Astrocyte of the spinal cord (primary cell): ENCODE measurements around the gene DHX15.

ENCODE experiments used
- DNase-seq: peaks from one replicate; pipeline ENCODE4 v3.0.0; 2011; ENCODE audit warnings: low read depth, low spot score
- H3K4me3 ChIP-seq: 2 replicates; pipeline ENCODE4 v1.5.1; 2011; ENCODE audit warnings: low read depth, mild to moderate bottlenecking, low read length, moderate library complexity
- in situ Hi-C: cut with HindIII; loops from 2 replicates; pipeline ENCODE4 v1.10.0; 2017; ENCODE audit warnings: low sequenced_read_pairs
- TF ChIP-seq, protein P1 (sequence below): IDR thresholded peaks from 2 replicates; pipeline ENCODE4 v1.5.1; 2012; ENCODE audit warnings: low read depth, mild to moderate bottlenecking, low read length, inconsistent platforms

DHX15 gene

DNA sequence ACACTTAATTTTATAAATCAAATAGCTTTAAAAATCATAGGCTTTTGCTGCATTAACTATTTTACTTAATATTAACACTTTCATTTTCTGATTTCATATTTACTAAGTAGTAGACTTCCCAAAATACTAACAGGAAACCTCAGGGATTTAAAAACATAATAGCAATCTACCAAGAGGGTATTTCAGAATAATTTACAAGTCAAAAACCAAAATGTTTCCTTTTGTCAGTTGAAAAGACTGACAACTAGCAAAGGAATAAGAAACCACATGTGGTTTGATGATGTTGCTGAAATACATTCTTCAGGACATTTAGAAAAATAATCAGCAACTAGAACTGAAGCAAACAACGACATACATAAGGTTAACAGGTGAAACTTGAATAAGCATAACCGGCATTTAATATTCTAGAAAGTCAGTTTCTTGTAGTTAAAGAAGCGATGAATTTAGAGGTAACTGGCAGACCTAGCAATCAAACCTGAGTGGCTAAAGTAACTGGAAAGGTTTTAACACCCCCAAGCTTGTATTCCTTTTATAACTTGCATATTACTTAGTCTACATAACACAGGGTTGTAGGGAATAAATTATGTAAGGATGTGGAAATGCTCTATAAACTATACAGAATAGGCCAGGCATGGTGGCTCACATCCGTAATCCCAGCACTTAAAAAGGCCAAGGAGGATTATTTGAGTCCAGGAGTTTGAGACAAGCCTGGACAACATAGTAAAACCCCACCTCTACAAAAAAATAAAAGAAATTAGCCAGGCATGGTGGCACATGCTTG is 40.0 kb downstream of the DHX15 start:
- TF ChIP-seq, protein P1, sequence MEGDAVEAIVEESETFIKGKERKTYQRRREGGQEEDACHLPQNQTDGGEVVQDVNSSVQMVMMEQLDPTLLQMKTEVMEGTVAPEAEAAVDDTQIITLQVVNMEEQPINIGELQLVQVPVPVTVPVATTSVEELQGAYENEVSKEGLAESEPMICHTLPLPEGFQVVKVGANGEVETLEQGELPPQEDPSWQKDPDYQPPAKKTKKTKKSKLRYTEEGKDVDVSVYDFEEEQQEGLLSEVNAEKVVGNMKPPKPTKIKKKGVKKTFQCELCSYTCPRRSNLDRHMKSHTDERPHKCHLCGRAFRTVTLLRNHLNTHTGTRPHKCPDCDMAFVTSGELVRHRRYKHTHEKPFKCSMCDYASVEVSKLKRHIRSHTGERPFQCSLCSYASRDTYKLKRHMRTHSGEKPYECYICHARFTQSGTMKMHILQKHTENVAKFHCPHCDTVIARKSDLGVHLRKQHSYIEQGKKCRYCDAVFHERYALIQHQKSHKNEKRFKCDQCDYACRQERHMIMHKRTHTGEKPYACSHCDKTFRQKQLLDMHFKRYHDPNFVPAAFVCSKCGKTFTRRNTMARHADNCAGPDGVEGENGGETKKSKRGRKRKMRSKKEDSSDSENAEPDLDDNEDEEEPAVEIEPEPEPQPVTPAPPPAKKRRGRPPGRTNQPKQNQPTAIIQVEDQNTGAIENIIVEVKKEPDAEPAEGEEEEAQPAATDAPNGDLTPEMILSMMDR, result no peak
- in situ Hi-C loops, result no loop called here
- DNase-seq, result no peak
- no peak overlapping the region for H3K4me3 ChIP-seq

GRCh38 chr4:24537025-24537424 is 47.3 kb downstream of the DHX15 start:
- no peak for DNase-seq
- TF ChIP-seq, protein P1, result no peak
- H3K4me3 ChIP-seq, result no peak overlapping the region
- in situ Hi-C loops, result no loop called here

DNA sequence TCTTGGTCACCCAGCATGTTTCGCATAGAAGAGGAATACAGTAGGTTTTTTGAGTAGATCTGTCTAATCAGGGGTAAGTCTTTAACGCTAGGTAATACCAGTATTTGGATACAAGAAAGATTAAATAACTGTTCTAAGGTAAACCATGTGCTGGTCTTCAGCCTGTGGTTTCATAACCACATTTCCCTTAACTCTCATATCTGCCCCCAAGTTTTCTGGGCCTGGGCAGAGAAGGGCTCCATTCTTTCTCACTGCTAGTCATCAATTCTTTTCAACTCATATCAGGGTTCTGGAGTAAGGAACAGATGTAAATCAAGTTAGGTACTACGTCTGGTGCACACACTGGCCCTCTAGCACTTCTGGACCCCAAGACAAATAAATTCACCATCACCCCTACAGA is 49.0 kb downstream of the DHX15 start:
- in situ Hi-C loops, result no loop called here
- DNase-seq, result no peak
- TF ChIP-seq, protein P1, result no peak

DNA sequence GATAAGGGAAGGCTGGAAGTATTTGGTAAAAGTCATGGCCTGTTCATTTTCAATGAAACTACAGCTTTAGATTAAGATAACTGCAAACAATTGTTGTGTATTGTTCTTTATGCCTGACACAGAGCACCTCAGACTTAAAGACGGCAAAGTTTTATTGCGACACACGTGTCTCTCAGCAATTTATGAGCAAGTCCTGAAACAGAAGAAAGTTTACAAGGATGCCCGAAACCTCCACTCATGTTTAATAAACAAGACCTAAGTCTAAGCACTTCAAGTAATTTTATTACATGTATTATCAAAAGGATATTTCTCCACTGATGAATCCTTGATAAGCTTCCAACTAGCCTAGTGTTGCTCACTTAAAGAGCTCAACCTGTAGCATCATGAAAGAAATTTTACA is 51.0 kb downstream of the DHX15 start:
- TF ChIP-seq, protein P1, result no peak
- H3K4me3 ChIP-seq, result no peak overlapping the region
- DNase-seq, result no peak
- in situ Hi-C loops, result no loop called here

More for the DNA sequence above, 49.0 kb downstream of the DHX15 start:
- H3K4me3 ChIP-seq, result no peak overlapping the region

GRCh38 chr4:24529555-24529954 is 54.8 kb downstream of the DHX15 start:
- TF ChIP-seq, protein P1, result no peak
- in situ Hi-C loops, result no loop called here
- no peak for DNase-seq
- no peak overlapping the region for H3K4me3 ChIP-seq

GRCh38 chr4:24527371-24527770 is 57.0 kb downstream of the DHX15 start:
- TF ChIP-seq, protein P1, result no peak
- in situ Hi-C loops, result no loop called here
- H3K4me3 ChIP-seq, result no peak overlapping the region
- DNase-seq, result no peak
